Neuronal stem cell (in vitro differentiated cells): ENCODE results near the gene EIPR1.

ENCODE experiments used
- DNase-seq: peaks from one replicate; pipeline ENCODE4 v3.0.0-alpha.2; 2013; ENCODE audit warnings: low spot score
- H2AFZ ChIP-seq: one replicate; pipeline ENCODE4 v1.6.1; 2013; ENCODE audit warnings: mild to moderate bottlenecking, low read length, inconsistent platforms
- H2AK5ac ChIP-seq: 2 replicates; pipeline ENCODE4 v1.6.1; 2013; ENCODE audit warnings: low read depth, mild to moderate bottlenecking, inconsistent platforms, low read length, moderate library complexity, mixed read lengths
- H2BK120ac ChIP-seq: 2 replicates; pipeline ENCODE4 v1.6.1; 2013; ENCODE audit warnings: low read depth, mild to moderate bottlenecking, inconsistent platforms, low read length, moderate library complexity, mixed read lengths
- H2BK12ac ChIP-seq: one replicate; pipeline ENCODE4 v1.6.1; 2013; ENCODE audit warnings: low read length, inconsistent platforms
- H2BK15ac ChIP-seq: 2 replicates; pipeline ENCODE4 v1.6.1; 2013; ENCODE audit warnings: mild to moderate bottlenecking, low read length, inconsistent platforms, mixed read lengths
- H2BK5ac ChIP-seq: one replicate; pipeline ENCODE4 v1.6.1; 2013; ENCODE audit warnings: inconsistent platforms, mild to moderate bottlenecking, low read length, moderate library complexity
- H3K14ac ChIP-seq: one replicate; pipeline ENCODE4 v1.6.1; 2013; ENCODE audit warnings: low read length, inconsistent platforms
- H3K18ac ChIP-seq: 2 replicates; pipeline ENCODE4 v1.6.1; 2013; ENCODE audit warnings: low read length, inconsistent platforms
- H3K23ac ChIP-seq: 2 replicates; pipeline ENCODE4 v1.6.1; 2013; ENCODE audit warnings: low read depth, mild to moderate bottlenecking, mixed read lengths, low read length, inconsistent platforms; ENCODE audit not compliant: poor library complexity
- H3K27ac ChIP-seq: replicated peaks from 3 replicates; pipeline ENCODE4 v1.5.1; 2013; ENCODE audit warnings: low read length, inconsistent platforms
- H3K27me3 ChIP-seq, 3 experiments: 2 replicates each; pipeline ENCODE4 v1.6.1; 2013; ENCODE audit warnings: low read length in 3 of 3, mild to moderate bottlenecking in 2 of 3, inconsistent platforms in 1 of 3, low read depth in 1 of 3, mixed read lengths in 1 of 3, moderate library complexity in 1 of 3; ENCODE audit not compliant: control insufficient read depth in 3 of 3, insufficient read depth in 3 of 3
- H3K36me3 ChIP-seq, 2 donors: replicated peaks in 1 of 2; 2 replicates each; pipeline ENCODE4 v1.6.1; 2013; ENCODE audit warnings: low read length in 2 of 2; ENCODE audit not compliant: control insufficient read depth in 2 of 2, insufficient read depth in 2 of 2
- H3K4ac ChIP-seq: 2 replicates; pipeline ENCODE4 v1.6.1; 2013; ENCODE audit warnings: inconsistent platforms, mild to moderate bottlenecking, low read length, moderate library complexity
- H3K4me1 ChIP-seq, 2 donors: 1 replicate in 1 of 2; 2 replicates in 1 of 2; pipeline ENCODE4 v1.6.1; 2013; ENCODE audit warnings: low read length in 2 of 2, low read depth in 1 of 2; ENCODE audit not compliant: control insufficient read depth in 2 of 2, insufficient read depth in 1 of 2
- H3K4me2 ChIP-seq: one replicate; pipeline ENCODE4 v1.6.1; 2013; ENCODE audit warnings: mild to moderate bottlenecking, low read length, inconsistent platforms; ENCODE audit not compliant: insufficient read depth, poor library complexity, severe bottlenecking
- H3K4me3 ChIP-seq, 2 donors: 2 replicates each; pipeline ENCODE4 v1.5.1; 2013; ENCODE audit warnings: low read length in 2 of 2, mild to moderate bottlenecking in 2 of 2, inconsistent platforms in 1 of 2, moderate library complexity in 1 of 2
- H3K79me1 ChIP-seq: one replicate; pipeline ENCODE4 v1.6.1; 2013; ENCODE audit warnings: low read depth, mild to moderate bottlenecking, inconsistent platforms, low read length, moderate library complexity
- H3K9ac ChIP-seq: one replicate; pipeline ENCODE4 v1.6.1; 2013; ENCODE audit warnings: mild to moderate bottlenecking, low read depth, low read length, inconsistent platforms; ENCODE audit not compliant: poor library complexity
- H3K9me3 ChIP-seq, 2 donors: replicated peaks in 1 of 2; 2 replicates each; pipeline versions ENCODE3 to v1.6.1; 2013; ENCODE audit warnings: low read length in 2 of 2, mild to moderate bottlenecking in 2 of 2, inconsistent platforms in 1 of 2, low read depth in 1 of 2, mixed read lengths in 1 of 2, moderate library complexity in 1 of 2; ENCODE audit not compliant: control insufficient read depth in 2 of 2, insufficient read depth in 1 of 2
- H4K8ac ChIP-seq: one replicate; pipeline ENCODE4 v1.6.1; 2013; ENCODE audit warnings: low read depth, mild to moderate bottlenecking, inconsistent platforms, low read length, moderate library complexity
- H4K91ac ChIP-seq: one replicate; pipeline ENCODE4 v1.6.1; 2013; ENCODE audit warnings: low read length, low read depth, mild to moderate bottlenecking, inconsistent platforms; ENCODE audit not compliant: poor library complexity
- WGBS, 2 donors: extraction: QIAGEN DNeasy Blood & Tissue Kit; methylation state at CpG; one replicate each; pipeline ENCODE4 v1.1.7; 2013; ENCODE audit warnings: missing lambda C conversion rate in 2 of 2, mixed read lengths in 1 of 2; ENCODE audit not compliant: insufficient read length in 2 of 2, insufficient replicate concordance in 1 of 2; ENCODE audit errors: extremely low coverage in 2 of 2; 5-methylcytosine and 5-hydroxymethylcytosine counted together

EIPR1 gene

GRCh38 chr2:3303583-3304406 is 73.8 kb downstream of the EIPR1 start:
- H2AFZ ChIP-seq: peak overlapping the region; percentile 83
- H3K14ac ChIP-seq: no peak overlapping the region
- peak; percentile 79 for DNase-seq
- H3K9ac ChIP-seq: no peak overlapping the region
- peak overlapping the region; percentile 23 for H2AK5ac ChIP-seq
- no peak overlapping the region for H3K4ac ChIP-seq
- H2BK5ac ChIP-seq: no peak overlapping the region
- peaks cover 2 to 13% of the 10 kb centered on the region in 2 donors for H3K36me3 ChIP-seq
- peaks cover 11 to 17% of the 10 kb centered on the region in 2 donors for H3K4me1 ChIP-seq
- peaks cover 0 to 3% of the 10 kb centered on the region in 2 donors for H3K9me3 ChIP-seq
- H3K79me1 ChIP-seq: peaks cover 3% of the 10 kb centered on the region
- no peak overlapping the region for H2BK12ac ChIP-seq
- no peak overlapping the region for H4K8ac ChIP-seq
- H3K4me3 ChIP-seq: peak overlapping the region in 1 of 2 donors; percentile 25
- WGBS, 2 donors: no CpG with 5 or more reads among the region's 34 CpGs
- H3K18ac ChIP-seq: peak overlapping the region; percentile 8
- no peak overlapping the region for H3K27ac ChIP-seq
- peaks cover 0 to 3% (median 0%) of the 10 kb centered on the region in 3 experiments for H3K27me3 ChIP-seq
- H4K91ac ChIP-seq: no peak overlapping the region
- no peak overlapping the region for H2BK15ac ChIP-seq
- no peak overlapping the region for H3K4me2 ChIP-seq
- no peak overlapping the region for H2BK120ac ChIP-seq
- no peak overlapping the region for H3K23ac ChIP-seq

GRCh38 chr2:3302751-3303582 is 74.7 kb downstream of the EIPR1 start:
- H3K36me3 ChIP-seq: peaks cover 2 to 13% of the 10 kb centered on the region in 2 donors
- peak overlapping the region in 1 of 2 donors; percentile 25 for H3K4me3 ChIP-seq
- H2BK120ac ChIP-seq: no peak overlapping the region
- no peak overlapping the region for H3K4me2 ChIP-seq
- WGBS, 2 donors: no CpG with 5 or more reads among the region's 25 CpGs
- no peak overlapping the region for H3K4ac ChIP-seq
- peaks cover 11 to 13% of the 10 kb centered on the region in 2 donors for H3K4me1 ChIP-seq
- no peak overlapping the region for H3K23ac ChIP-seq
- peak overlapping the region; percentile 28 for H2BK15ac ChIP-seq
- peak overlapping the region; percentile 6 for H2AK5ac ChIP-seq
- H3K9ac ChIP-seq: peak overlapping the region; percentile 39
- H3K27ac ChIP-seq: no peak overlapping the region
- peak overlapping the region; percentile 83 for H2AFZ ChIP-seq
- DNase-seq: peak; percentile 17
- H3K14ac ChIP-seq: no peak overlapping the region
- peaks cover 0 to 3% of the 10 kb centered on the region in 2 donors for H3K9me3 ChIP-seq
- H3K27me3 ChIP-seq: peaks cover 0 to 3% (median 0%) of the 10 kb centered on the region in 3 experiments
- peak overlapping the region; percentile 91 for H3K18ac ChIP-seq
- H3K79me1 ChIP-seq: peaks cover 3% of the 10 kb centered on the region
- peak overlapping the region; percentile 60 for H4K91ac ChIP-seq
- H2BK12ac ChIP-seq: no peak overlapping the region
- H4K8ac ChIP-seq: no peak overlapping the region
- H2BK5ac ChIP-seq: peak overlapping the region; percentile 49

DNA sequence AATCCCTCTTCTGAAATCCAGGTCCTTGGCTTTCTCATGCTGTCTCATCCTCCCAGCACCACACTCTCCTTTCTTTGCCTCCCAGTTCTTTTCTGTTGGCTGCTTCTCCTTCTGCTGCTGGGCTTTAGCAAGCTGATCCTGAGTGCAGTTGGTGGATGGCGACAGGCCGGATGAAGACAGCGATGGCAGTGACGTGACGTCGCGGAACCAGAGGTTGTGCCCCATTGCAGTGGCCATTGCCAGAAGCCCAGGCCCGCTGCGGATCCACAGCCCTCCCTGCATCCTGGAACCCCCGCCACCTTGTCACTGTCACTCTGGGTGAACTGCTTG is 75.2 kb downstream of the EIPR1 start:
- H4K91ac ChIP-seq: no peak overlapping the region
- H2AK5ac ChIP-seq: peak overlapping the region; percentile 6
- peak overlapping the region; percentile 56 for H3K18ac ChIP-seq
- peak overlapping the region; percentile 39 for H3K9ac ChIP-seq
- H2BK5ac ChIP-seq: peak overlapping the region; percentile 49
- H2AFZ ChIP-seq: no peak overlapping the region
- no peak overlapping the region for H2BK120ac ChIP-seq
- H3K36me3 ChIP-seq: peaks cover 2 to 13% of the 10 kb centered on the region in 2 donors
- peaks cover 13% of the 10 kb centered on the region in 2 donors for H3K4me1 ChIP-seq
- WGBS, 2 donors: no CpG with 5 or more reads among the region's 10 CpGs
- H3K4ac ChIP-seq: no peak overlapping the region
- H2BK12ac ChIP-seq: no peak overlapping the region
- no peak overlapping the region for H3K27ac ChIP-seq
- H3K23ac ChIP-seq: no peak overlapping the region
- H3K4me2 ChIP-seq: no peak overlapping the region
- no peak overlapping the region for H3K4me3 ChIP-seq
- H3K9me3 ChIP-seq: peaks cover 0 to 3% of the 10 kb centered on the region in 2 donors
- H3K27me3 ChIP-seq: peaks cover 0 to 3% (median 0%) of the 10 kb centered on the region in 3 experiments
- peaks cover 2% of the 10 kb centered on the region for H3K79me1 ChIP-seq
- DNase-seq: no peak
- no peak overlapping the region for H3K14ac ChIP-seq
- H4K8ac ChIP-seq: no peak overlapping the region
- H2BK15ac ChIP-seq: peak overlapping the region; percentile 28

DNA sequence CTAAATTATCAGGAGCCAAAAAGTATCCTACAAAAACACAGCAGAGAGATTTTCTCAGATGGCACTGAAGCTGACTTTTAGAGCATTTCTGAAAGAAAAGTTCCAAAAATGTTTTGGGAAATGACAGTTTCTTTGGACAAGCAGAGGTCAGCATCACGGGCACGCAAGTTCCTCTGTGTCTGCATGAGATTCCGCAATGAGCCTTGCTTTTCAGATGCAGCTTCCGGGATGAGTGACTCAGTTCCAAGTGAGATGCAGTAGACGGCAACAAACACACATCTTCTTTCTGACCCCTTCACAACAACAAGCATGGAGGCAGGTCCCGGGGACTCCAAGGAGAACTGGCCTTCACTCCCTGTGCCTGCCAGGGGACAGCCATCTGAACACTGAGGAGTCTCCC is 76.6 kb downstream of the EIPR1 start:
- DNase-seq: no peak
- H2BK120ac ChIP-seq: no peak overlapping the region
- no peak overlapping the region for H2AFZ ChIP-seq
- H4K91ac ChIP-seq: no peak overlapping the region
- no peak overlapping the region for H3K27ac ChIP-seq
- no peak overlapping the region for H2AK5ac ChIP-seq
- peaks cover 2 to 13% of the 10 kb centered on the region in 2 donors for H3K36me3 ChIP-seq
- H3K79me1 ChIP-seq: peaks cover 2% of the 10 kb centered on the region
- H3K9ac ChIP-seq: no peak overlapping the region
- H2BK15ac ChIP-seq: no peak overlapping the region
- no peak overlapping the region for H3K4ac ChIP-seq
- H3K4me3 ChIP-seq: no peak overlapping the region
- no peak overlapping the region for H4K8ac ChIP-seq
- H3K14ac ChIP-seq: no peak overlapping the region
- no peak overlapping the region for H3K23ac ChIP-seq
- H3K27me3 ChIP-seq: peaks cover 0 to 3% (median 0%) of the 10 kb centered on the region in 3 experiments
- no peak overlapping the region for H2BK12ac ChIP-seq
- H2BK5ac ChIP-seq: no peak overlapping the region
- no peak overlapping the region for H3K18ac ChIP-seq
- no peak overlapping the region for H3K4me2 ChIP-seq
- WGBS, 2 donors: no CpG with 5 or more reads among the region's 6 CpGs
- peaks cover 13 to 20% of the 10 kb centered on the region in 2 donors for H3K4me1 ChIP-seq
- H3K9me3 ChIP-seq: peaks cover 0 to 3% of the 10 kb centered on the region in 2 donors
